CD4-positive, alpha-beta T cell treated with Interleukin-1 beta for 1 hour (primary cell): ENCODE measurements around the gene XKR3.
"Not testable (repeated sequence)": the region's sequence is repeated elsewhere in the genome, so short reads cannot be mapped to it uniquely, and the experiment has no call there.

Source experiments
- DNase-seq, 2 donors: peaks; one replicate each; pipeline ENCODE4 v3.0.0-alpha.2; 2020 to 2022

Gene XKR3

DNA sequence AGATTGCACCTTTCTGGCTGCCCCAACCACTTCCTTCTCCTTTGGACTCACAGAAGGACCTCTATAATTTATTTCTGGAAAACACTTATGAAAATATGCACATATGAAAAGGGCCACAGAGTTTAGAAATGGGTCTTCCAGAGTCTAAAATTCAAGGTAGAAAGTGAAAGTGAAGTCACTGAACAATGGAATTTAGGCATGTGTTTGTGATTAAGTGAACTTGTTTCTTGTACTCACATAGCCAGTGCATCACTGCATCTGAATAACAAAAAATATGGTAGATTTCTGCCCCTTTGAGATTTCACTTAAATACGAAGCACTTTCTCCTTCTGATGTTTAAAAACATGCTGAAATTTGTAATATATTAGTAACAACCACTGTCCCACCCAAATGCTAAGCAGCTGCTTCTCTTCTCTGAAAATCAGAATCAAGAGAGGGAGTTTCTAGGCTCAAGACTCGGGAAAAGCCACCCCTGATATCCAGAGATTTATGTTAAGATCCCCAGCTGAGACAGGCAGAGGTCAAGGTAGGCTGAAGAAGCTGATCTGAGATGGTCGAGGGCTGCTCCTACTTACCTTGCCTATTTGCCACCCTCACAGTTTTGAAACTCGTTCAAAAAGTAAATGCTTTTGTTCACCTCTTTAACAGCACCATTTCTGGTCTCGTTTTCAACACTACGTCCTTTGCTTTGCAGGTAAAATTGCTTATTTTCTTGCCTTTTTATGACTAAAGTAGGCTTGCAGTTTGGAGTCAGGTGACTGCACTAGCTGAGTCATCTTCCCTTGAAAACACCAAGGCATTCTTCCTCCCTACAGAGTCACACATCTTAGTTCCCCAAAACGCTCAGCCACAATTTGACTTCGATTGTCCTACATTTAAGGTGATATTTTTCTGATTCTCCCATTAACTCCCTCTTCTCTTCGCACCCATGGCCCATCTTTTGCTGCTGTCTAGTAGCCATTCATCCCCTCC, at the start of gene XKR3:
Gene XKR3, minus strand, starts transcription at position 696 of the 972 bp plus-strand sequence. CDS start 17,338 bp downstream, outside the sequence.
- DNase-seq: peak in 1 of 2 donors; percentile 31

DNA sequence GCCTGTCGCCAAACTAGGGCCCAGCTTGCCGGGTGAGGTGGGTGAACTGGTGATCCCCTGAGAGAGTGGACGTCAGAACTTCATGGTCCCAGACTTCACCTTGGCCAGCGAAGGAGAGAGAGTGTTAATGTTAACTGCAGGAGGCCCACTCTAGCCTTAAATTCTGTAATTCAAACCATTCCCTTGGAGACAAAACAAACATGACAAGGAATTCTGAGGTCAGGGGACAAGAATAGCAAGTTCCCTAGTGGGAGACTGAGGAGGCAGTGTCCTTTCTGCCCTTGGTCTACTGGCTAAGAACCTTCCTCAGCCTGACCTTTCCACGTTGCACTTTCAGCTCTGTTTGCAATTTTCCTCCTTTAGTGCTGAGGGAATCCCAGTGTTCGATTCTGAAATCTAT, 44.4 kb upstream of the XKR3 start:
- DNase-seq: not testable (repeated sequence)

DNA sequence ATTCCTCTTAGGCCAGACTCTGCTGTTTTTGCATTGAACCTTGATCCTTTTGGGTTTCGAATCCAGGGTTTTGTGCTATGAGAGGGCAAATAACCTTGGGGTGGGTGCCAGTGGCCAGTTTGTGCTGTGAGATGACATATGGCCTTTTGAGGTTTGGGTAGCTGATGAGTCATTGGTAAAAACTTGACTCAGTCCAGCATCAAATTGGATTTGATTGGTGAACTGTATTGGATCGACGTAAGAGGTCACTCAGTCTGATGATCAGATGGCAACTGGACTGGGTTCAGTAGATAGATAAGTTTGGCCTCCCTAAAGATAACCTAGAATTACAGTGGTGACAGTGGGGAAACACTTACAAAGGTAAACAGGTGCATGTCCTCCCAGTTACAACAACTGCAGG, 41.0 kb upstream of the XKR3 start:
- DNase-seq: no peak

- DNase-seq: not testable (repeated sequence)
Observed at GRCh38 chr22:16856851-16857250, 31.6 kb upstream of the XKR3 start.

GRCh38 chr22:16854631-16855030, 29.4 kb upstream of the XKR3 start:
- DNase-seq: no peak

- not testable (repeated sequence) for DNase-seq
Observed at GRCh38 chr22:16851268-16851996, 26.2 kb upstream of the XKR3 start.

DNA sequence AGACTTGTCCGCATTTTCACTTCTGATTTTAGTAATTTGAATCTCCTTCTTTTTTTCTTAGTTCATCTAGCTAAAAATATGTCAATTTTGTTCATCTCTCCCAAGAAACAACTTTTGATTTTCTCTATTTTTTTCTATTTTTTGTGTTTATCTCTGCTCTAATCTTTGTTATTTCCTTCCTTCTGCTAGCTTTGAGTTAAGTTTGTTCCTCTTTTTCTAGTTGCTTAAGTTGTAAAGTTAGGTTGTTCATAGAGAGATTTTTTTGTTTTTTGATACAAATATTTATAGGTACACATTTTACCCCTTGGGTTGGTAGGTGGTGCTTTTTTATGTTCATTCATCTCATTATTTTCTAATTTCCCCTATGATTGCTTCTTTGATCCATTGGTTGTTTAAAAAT, 22.1 kb upstream of the XKR3 start:
- no peak for DNase-seq

DNA sequence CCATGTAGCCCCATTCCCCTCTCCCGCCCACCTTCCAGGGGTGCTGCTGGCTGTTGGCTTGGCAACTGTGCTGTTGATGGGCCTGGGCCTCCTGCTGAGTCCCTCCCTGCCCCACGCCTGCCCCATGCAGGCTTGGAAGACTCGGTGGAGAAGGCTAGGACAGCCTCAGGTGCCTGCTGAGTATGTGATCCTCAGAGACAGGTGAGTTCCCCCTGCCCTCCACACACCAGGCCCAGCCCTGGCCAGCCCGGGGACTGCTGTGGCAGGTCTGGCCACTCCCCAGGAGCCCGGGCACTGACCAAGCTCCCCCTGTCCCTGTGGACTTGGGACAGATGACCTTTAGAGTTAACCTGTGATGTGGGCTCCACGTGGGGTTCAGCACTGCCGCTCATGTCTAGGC, 20.7 kb upstream of the XKR3 start:
- no peak for DNase-seq

- DNase-seq: no peak
Observed at GRCh38 chr22:16845465-16845864, 20.3 kb upstream of the XKR3 start.

DNA sequence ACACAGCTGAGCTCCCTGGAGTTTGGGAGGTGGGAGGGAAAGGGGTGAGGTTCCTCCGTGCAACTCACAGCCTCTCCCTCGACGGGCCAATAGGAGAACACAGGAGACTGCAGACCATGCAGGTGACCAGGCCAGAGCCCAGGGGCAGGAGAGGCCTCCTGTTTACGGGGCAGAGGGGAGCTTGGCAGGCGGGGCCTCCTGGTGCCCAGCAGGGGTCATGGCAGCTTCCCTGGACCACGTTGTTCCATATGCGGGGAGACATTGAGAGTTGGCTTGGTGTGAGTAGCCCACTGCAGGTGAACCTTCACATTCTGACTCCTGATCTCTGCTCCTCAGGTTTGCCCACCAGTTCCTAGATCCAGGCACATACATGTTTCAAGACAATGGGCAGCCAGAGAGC, 19.3 kb upstream of the XKR3 start:
- DNase-seq: no peak

GRCh38 chr22:16838073-16838472, 12.9 kb upstream of the XKR3 start:
- DNase-seq: no peak

DNA sequence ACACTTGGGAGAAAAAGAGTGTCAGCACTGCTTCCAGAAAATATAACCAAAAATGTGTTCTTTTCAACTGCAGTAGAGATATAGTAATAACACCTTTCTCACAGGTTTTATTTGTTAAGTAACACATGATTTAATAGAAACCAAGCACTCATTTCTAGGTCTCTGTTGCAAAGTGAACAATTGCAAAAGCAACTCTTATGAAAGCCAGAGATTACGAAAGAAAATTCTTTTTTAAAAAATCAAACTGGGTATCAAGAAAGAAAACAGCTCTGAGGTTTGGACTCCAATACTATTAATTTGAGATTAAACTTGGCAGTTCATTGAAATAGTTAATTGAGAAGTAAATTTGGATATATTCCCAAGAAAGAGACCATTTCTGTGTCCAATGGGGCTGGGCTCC, 9.8 kb upstream of the XKR3 start:
- no peak for DNase-seq

- no peak for DNase-seq
Observed at GRCh38 chr22:16831257-16831656, 6.0 kb upstream of the XKR3 start.

- no peak for DNase-seq
Observed at GRCh38 chr22:16829985-16830384, 4.8 kb upstream of the XKR3 start.

GRCh38 chr22:16828876-16829275, 3.7 kb upstream of the XKR3 start:
- no peak for DNase-seq

- no peak for DNase-seq
Observed at GRCh38 chr22:16827506-16827905, 2.3 kb upstream of the XKR3 start.

GRCh38 chr22:16819249-16819648, 6.0 kb downstream of the XKR3 start:
- no peak for DNase-seq

GRCh38 chr22:16818538-16818937, 6.7 kb downstream of the XKR3 start:
- no peak for DNase-seq

GRCh38 chr22:16815073-16815472, 10.1 kb downstream of the XKR3 start:
- no peak for DNase-seq

DNA sequence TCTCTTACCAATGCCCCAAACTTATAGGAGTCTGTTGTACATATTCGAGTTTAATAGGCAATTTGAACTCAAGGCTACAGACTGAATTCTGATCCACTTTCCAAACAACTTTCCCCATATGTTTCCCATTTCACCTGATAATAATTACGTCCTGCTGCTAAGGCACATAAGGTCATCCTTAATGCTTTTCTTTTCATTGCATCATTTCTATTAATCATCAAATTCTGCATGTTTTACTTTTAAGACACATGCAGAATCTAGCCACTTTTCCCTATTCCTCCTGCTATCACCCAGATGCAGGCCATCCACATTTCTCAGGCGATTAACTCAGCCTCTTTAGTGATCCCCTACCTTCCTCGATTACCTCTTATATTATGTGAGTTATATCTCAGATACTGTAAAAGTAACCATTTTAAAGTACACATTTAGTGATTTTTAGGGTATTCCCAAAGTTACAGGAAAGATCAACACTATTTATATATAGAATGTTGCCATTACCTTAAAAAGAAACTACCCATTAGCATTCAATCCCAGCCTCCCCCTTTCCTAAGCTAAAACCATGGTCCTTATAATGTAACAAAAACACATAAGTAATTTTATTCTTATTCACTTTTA, 14.9 kb downstream of the XKR3 start:
- no peak for DNase-seq

- DNase-seq: no peak
Observed at GRCh38 chr22:16808744-16809143, 16.5 kb downstream of the XKR3 start.

DNA sequence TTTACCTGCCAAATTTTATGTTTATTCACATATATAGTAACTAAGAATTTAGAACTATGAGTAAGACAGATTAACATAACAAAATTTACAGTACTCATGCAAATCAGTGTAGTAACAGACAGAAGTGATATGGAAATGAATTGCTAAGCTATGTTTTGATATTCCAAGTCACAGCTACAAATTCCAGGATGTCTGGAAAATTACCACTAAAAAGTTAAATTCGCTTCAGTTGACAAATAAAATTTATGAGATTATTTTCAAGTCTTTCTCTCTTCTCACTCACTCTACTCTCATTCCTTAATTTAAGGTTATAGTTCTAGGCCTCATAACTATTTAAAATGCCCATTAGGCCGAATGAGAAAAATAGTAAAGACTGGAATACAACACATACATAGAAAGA, 18.1 kb downstream of the XKR3 start:
- DNase-seq: no peak

- DNase-seq: no peak
Observed at GRCh38 chr22:16806401-16806800, 18.8 kb downstream of the XKR3 start.

DNA sequence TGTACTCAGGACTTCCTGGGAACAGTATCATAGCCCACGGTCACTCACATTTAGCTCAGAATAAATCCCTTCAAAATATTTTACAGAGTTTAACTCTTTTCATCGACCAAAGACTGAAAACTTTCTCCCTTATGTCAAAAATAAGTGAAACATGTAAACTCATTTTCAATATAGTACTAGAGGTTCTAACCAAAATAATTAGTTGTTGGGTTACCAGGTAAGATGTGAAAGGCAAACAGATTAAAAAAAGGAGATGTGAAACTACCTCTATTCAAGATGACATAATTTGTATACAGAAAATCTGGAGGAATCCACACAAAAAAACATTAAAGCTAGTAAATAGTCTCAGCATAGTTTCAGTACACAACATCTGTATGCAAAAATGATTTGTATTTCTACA, 20.3 kb downstream of the XKR3 start:
- no peak for DNase-seq
